GOT3 (cell line): Measurements from ENCODE around the gene CIZ1.
"Not testable (repeated sequence)": the region's sequence is repeated elsewhere in the genome, so short reads cannot be mapped to it uniquely, and the experiment has no call there.

ENCODE experiments used
- DNase-seq: peaks from one replicate; lab custom pipeline; 2025; ENCODE audit warnings: mixed read lengths; lab: John Stamatoyannopoulos, UW

Gene CIZ1

GRCh38 chr9:128190013-128190412, 1.4 kb downstream of the CIZ1 start:
- DNase-seq, result no peak

GRCh38 chr9:128188209-128188608, 3.2 kb downstream of the CIZ1 start:
- no peak for DNase-seq

DNA sequence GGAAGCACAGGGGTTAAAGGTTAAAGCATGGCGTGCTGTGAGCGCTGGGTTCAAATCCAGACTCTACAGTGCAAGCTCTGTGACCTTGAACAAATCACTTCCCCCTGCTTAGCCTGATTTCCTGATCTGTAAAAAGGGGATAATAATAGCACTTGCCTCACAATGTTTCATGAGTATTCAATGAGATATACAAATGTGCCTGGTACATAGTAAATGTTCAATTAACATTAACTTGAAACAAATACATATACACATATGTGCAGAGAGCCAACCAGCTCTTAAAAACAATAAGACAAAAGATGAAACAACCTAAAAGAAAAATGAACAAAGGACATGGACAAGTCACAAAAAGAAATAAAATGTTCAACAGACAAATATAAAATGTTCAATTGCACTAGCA, 4.0 kb downstream of the CIZ1 start:
- DNase-seq, result no peak

DNA sequence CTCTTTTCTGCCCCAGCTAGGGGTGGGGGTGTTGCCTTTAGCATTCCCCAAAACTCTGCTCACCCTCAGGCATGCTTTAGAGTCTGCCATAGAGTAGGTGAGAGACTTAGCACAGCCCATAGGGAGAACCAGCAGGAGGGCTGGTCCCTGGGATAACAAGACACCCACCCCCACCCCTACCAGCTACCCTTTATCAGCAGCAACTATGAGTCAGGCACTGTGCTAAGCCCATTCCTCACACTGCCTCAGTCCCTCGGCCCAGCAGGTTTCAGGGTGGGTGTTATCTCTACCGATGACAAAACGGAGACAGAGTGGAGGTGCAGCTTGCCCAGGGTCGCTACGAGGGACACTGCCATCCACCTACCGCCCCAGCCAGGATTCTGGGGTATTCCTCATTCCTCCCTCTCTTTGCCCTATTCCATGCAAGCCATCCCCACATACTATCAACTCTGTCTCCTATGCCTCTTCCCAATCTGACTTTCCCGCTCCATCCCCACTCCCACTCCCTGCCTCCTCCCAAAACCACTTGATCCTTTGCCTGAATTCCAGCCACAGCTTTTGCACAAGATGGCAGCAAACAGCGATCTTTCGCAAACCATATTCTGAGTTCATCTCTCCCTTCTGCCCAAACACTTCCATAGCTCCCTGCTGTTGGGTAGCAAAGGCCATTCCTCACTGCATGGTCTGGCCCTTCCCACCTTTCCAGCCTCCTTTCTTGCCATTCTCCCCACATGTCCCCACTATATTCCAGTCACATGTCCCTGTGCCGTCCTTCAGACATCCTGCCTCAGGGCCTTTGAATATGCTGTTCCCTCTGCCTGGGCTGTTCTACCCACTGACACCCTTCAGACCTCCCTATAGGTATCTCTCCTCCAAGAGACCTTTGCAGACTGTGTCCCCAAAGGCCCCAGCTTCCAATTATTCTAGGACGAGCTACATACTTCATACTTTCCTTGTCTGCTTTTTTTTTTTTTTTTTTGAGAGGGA, 5.1 kb downstream of the CIZ1 start:
- DNase-seq, result no peak

DNA sequence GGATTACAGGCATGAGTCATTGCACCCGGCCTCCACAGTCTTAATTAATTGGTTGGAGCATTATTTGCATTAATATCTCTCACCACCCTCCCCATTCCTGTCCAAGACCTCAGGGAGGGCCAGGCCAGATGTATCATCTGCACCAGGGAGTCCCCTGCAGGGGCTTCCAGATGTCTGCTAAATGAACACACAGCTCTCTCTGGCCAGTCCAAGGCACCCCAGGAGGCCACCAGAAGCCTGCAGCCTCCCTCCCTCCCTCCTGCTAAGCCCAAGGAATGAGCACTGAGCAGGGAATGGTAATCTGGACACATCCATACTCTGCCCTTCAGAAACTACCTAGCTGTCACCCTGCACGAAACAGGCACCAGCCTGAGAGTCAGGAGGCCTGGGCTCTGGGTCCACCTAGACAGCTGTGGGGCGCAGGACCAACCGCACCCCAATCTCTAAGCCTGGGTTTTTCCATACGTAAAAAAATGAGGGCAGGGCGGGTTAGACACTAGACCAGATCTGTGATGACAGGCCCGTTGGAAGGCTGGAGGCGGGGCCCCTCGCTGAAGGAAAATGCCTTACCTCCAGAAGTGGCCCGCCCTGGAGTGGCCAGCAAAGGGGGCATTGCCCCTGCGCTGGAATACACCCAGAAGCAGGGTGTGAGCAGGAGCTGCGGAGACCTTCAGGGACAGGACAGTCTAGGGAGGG, 8.3 kb downstream of the CIZ1 start:
- no peak for DNase-seq

GRCh38 chr9:128181480-128181879, 9.9 kb downstream of the CIZ1 start:
- not testable (repeated sequence) for DNase-seq

- DNase-seq, result no peak
Observed at GRCh38 chr9:128180447-128180846, 10.9 kb downstream of the CIZ1 start.

DNA sequence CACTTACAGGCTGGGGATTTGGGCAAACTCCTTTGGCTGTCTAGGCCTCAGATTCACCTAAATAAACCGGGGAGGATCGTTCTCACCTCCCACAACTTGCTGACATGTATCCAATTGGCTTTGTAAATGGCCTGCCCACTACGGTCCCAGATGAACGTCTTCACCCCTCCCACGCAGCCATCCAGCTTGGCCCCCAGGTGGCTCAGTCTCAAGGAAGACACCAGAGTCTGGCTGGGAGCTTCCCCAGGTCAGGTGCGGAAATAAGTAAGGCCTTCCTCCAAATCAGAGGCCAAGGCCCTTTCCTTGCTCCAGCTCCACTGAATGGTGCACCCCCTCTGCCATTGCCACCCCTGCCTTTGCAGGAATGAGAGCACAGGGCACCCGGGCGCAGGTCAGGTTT, 11.4 kb downstream of the CIZ1 start:
- no peak for DNase-seq

DNA sequence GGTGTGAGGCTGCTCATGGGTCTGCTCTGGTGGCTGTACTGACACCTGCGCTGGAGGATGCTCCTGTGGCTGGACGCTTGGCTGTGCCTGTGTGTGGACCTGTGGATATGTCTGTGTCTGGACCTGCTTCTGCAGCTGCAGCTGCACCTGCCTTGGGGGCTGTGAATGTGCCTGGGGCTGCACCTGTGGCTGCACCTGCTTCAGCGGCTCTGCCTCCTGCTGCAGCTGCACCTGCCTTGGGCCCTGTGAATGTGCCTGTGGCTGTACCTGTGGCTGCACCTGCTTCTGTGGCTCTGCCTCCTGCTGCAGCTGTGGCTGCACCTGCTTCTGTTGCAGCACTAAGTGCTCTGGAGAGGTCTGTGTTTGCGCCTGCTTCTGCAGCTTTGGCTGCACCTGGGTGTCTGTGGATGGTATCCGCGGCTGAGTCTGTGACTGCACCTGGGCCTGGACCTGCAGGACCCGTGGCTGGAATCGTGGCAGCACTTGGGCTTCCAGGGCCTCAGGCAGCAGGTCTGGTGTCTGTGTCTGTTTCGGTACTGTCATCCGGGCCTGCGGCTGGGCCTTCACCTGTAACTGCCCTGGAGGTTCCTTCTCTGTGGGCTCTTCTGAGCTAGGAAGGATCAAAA, 12.5 kb downstream of the CIZ1 start:
- no peak for DNase-seq

GRCh38 chr9:128175726-128176125, 15.6 kb downstream of the CIZ1 start:
- DNase-seq, result no peak

GRCh38 chr9:128175102-128175563, 16.2 kb downstream of the CIZ1 start:
- no peak for DNase-seq

DNA sequence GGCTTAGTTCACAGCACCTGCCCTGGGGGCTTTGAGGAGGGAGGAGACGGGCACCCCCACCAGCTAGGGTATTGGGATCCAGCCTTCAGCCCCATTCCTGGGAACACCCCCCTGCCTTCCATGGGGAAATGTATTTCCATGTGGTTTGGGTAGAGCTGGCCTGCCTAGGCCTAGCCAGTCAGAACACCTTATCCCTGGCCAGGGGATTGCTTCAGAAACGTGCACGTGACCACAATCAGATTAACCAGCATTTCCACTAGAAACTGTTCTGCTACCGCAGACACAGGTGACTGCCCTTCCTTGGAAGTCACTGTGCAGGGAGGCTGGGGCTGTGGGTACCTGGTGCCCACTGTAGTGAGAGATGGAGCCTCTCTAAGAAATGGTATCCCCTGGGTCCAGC, 17.3 kb downstream of the CIZ1 start:
- no peak for DNase-seq

- DNase-seq, result no peak
Observed at GRCh38 chr9:128169925-128170324, 21.4 kb downstream of the CIZ1 start.

- DNase-seq, result no peak
Observed at GRCh38 chr9:128169492-128169891, 21.9 kb downstream of the CIZ1 start.

GRCh38 chr9:128168731-128169308, 22.6 kb downstream of the CIZ1 start:
- DNase-seq, result no peak

GRCh38 chr9:128167209-128167608, 24.2 kb downstream of the CIZ1 start:
- no peak for DNase-seq

DNA sequence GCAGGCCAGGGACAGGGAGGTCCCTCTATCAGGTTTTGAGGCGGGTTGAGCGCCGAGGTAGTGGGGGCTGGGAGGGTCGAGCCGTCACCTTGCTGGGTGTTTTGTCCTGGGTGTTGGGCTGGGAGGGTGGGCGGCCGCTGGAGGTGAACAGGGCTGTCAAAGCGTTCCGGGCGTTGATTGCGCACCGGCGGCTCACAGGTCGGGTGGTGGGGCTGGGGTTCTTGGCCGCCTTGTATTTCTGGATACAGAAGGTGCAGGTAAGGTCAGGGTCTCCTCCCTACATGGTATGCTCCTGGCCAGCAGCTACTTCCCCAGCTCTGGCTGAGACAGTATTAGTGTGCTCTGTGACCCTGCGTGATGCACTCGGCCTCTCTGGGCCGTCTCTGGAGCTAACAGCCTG, 25.2 kb downstream of the CIZ1 start:
- no peak for DNase-seq

GRCh38 chr9:128164307-128164885, 27.0 kb downstream of the CIZ1 start:
- no peak for DNase-seq

DNA sequence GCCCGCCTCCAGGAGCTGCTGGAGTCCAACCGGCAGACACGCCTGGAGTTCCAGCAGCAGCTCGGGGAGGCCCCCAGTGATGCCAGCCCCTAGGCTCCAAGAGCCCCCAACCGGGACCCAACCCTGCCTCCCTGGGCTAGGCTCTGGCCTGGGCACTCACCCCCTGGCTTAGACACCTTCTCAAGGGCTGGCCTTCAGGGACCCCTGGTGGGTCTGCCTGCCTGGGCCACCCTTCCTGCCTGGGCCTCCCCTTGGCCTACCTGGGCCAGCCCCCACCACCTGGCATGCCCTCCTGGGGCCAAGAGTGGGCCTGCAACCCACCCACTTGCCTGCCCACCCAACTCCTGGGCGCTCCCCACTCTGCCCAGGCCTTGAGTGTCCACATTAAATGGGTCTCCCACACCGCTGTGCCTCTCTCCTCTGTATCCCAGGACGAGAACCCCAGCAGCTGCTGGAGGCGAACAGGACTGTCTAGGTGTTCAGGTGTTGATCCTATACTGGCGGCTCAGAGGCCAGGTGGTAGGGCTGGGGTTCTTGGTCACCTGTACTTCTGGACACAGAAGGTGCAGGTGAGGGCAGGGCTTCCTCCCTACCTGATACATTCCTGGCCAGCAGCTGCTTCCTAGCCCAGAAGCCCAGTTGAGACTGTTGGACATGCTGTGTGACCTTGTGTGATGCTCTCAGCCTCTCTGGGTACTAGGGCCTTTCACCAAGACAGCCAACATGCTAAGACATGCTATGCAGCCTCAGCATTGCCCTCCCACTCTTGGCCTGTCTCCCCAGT, 27.7 kb downstream of the CIZ1 start:
- no peak for DNase-seq

DNA sequence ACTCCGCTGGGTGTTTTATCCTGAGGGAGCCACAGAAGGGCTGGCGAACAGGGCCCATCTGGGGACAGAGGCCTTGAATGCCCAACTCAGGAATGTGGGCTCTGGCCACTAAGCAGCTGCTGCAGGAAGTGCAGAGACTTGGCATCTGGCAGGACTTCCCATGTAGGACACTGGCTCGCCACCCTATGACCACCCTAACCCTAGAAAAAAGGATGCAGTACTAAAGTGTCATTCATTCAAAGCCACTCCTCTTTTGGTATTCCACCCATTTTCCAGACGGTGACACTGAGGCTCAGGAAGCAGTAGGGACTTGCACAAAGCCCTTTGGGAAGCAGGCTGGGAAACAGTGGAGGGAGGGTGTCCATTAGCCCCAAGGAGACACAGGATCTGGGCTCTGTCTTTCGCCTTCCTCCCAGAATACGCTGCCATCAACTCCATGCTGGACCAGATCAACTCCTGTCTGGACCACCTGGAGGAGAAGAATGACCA, 28.3 kb downstream of the CIZ1 start:
- no peak for DNase-seq
